ENCODE results near the gene CHD6.

GRCh38 chr20:41458761-41459160 lies 159.4 kb downstream of the CHD6 start:
- TF ChIP-seq FOXP2 (optimal IDR thresholded peaks at IDR 0.05; ENCODE audit: control extremely low read depth, extremely low read length, insufficient read depth) (no peak), POLR2AphosphoS5 (IDR thresholded peaks at IDR 0.05; ENCODE audit: borderline replicate concordance, low read depth, low read length) (no peak), EZH2 (IDR thresholded peaks at IDR 0.05) (no peak)

All from SK-N-MC (cell line).